Loucy (cell line): ENCODE results near the gene PRCD.

Source experiments
- EZH2phosphoT487 ChIP-seq: fragments of 200-600 bp; IDR thresholded peaks from 2 replicates; pipeline ENCODE4 v1.6.1; 2018; ENCODE audit warnings: antibody characterized with exemption, mild to moderate bottlenecking, moderate library complexity, borderline replicate concordance
- TF ChIP-seq, protein P1 (sequence below): fragments of 200-600 bp; sonication (generic); conservative IDR thresholded peaks from 2 replicates; pipeline ENCODE4 v1.5.1; 2014; ENCODE audit warnings: mild to moderate bottlenecking, antibody characterized with exemption, low read length

DNA sequence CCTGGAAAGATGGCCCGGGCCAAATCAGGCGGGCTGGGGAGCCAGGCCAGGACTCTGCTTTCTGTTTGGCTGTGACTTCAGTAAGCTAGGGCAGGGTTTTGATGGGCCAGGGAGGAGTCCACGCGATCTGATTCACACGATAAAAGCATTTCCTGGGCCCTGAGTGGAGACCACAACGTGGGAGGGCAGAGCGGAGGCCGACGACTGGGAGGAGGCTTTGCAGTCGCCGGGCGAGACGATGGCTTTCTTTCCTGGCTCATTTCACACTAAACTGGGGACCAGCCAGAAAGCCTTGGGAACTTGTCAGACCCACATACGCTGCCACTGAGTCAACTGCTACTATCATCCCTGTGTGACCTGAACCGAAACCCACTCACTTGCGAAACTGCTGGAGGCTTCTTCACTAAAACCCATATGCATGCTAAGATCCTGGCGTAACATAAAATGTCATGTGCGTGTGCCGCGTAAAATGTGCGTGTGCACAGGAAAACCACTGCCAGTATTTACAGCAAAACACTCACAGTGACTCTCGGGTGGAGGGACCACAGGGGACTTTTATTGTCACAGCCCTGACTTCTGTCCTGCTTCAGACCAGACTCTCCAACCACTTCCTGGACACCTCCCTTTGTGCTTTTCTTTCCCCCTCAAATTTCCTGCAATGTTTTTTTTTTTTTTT is 24.4 kb upstream of the PRCD start:
- TF ChIP-seq, protein P1, sequence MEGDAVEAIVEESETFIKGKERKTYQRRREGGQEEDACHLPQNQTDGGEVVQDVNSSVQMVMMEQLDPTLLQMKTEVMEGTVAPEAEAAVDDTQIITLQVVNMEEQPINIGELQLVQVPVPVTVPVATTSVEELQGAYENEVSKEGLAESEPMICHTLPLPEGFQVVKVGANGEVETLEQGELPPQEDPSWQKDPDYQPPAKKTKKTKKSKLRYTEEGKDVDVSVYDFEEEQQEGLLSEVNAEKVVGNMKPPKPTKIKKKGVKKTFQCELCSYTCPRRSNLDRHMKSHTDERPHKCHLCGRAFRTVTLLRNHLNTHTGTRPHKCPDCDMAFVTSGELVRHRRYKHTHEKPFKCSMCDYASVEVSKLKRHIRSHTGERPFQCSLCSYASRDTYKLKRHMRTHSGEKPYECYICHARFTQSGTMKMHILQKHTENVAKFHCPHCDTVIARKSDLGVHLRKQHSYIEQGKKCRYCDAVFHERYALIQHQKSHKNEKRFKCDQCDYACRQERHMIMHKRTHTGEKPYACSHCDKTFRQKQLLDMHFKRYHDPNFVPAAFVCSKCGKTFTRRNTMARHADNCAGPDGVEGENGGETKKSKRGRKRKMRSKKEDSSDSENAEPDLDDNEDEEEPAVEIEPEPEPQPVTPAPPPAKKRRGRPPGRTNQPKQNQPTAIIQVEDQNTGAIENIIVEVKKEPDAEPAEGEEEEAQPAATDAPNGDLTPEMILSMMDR, result no peak
- no peak for TF ChIP-seq EZH2phosphoT487
